Activated CD4-positive, alpha-beta T cell treated with anti-CD3 and anti-CD28 coated beads for 36 hours (primary cell): Measurements from ENCODE around the gene KHDC4. TPM values are rescaled to one million over a fixed set of nuclear protein-coding genes. Genes with fewer than 3 reads are reported as not detected.
A peak's percentile ranks its signal among the peaks of the same experiment; 100 is the strongest.

ENCODE experiments used
- ATAC-seq: fragments of 200-7000 bp; cut with Tn5 transposase; one replicate; pipeline ENCODE4 v1.10.0; 2021; ENCODE audit warnings: mild to moderate bottlenecking, moderate library complexity
- CTCF ChIA-PET: fragments of 350-600 bp; sonication (Branson Sonifier 250); formaldehyde crosslinking; loops from one replicate; lab custom pipeline; 2021; ENCODE audit warnings: antibody characterized with exemption; lab: Charles Lee
- POLR2A ChIA-PET: fragments of 350-600 bp; sonication (Branson Sonifier 250); formaldehyde crosslinking; loops from one replicate; lab custom pipeline; 2021; ENCODE audit warnings: antibody characterized with exemption, inconsistent platforms; lab: Charles Lee
- DNase-seq: peaks from one replicate; pipeline ENCODE4 v3.0.0-alpha.2; 2020
- H3K27ac Mint-ChIP-seq: one replicate; pipeline ENCODE4 v1.8.0; 2021; ENCODE audit warnings: mixed read lengths
- H3K27me3 Mint-ChIP-seq: one replicate; pipeline ENCODE4 v1.8.0; 2021; ENCODE audit warnings: mixed read lengths
- H3K36me3 Mint-ChIP-seq: one replicate; pipeline ENCODE4 v1.8.0; 2021; ENCODE audit warnings: low read depth, mixed read lengths
- H3K4me1 Mint-ChIP-seq: one replicate; pipeline ENCODE4 v1.8.0; 2021; ENCODE audit warnings: mixed read lengths
- H3K4me3 Mint-ChIP-seq: one replicate; pipeline ENCODE4 v1.8.0; 2021; ENCODE audit warnings: mild to moderate bottlenecking, moderate library complexity, mixed read lengths
- H3K9me3 Mint-ChIP-seq: one replicate; pipeline ENCODE4 v1.8.0; 2021; ENCODE audit warnings: low read depth, mixed read lengths
- intact Hi-C, 2 experiments: fragments of 100-400 bp; cut with DNase I in 1 of 2; cut with micrococcal nuclease in 1 of 2; formaldehyde crosslinking; loops; one replicate each; pipeline versions ENCODE4 v1.14.2 to v1.15.1; 2022 to 2024; cut with DNase I, micrococcal nuclease
- total RNA-seq, 2 experiments: library from RNA; stranded (reverse); gene quantifications; one replicate each; pipeline ENCODE4 v1.2.3, GENCODE V29; 2021

The KHDC4 gene
- total RNA-seq, 2 experiments from 2014 or later, result 68.7 to 97.5 TPM

- no peaks in the 10 kb centered on the region for H3K9me3 Mint-ChIP-seq
- no peak for DNase-seq
- no peak for ATAC-seq
- peak overlapping the region; percentile 51 for H3K27ac Mint-ChIP-seq
- H3K36me3 Mint-ChIP-seq, result peaks cover 61% of the 10 kb centered on the region
- no peaks in the 10 kb centered on the region for H3K4me1 Mint-ChIP-seq
- no peaks in the 10 kb centered on the region for H3K27me3 Mint-ChIP-seq
- H3K4me3 Mint-ChIP-seq, result no peak overlapping the region
- ChIA-PET POLR2A (interaction anchor here (0.6 kb wide), 1 partner anchor 14 kb away, joined by 4 read pairs; no protein-coding TSS in a partner anchor), CTCF (interaction anchor here (0.7 to 1.5 kb wide), 3 partner anchors 9 to 20 kb away, joined by 3 to 5 read pairs (median 3); no protein-coding TSS in a partner anchor)
- intact Hi-C loops, result no loop called here
These were observed 20.4 kb upstream of the KHDC4 start for GRCh38 chr1:155954645-155955044.

GRCh38 chr1:155952505-155952890 is 18.3 kb upstream of the KHDC4 start:
- Mint-ChIP-seq H3K36me3 (peaks cover 58% of the 10 kb centered on the region), H3K4me3 (no peak overlapping the region), H3K27ac (peak overlapping the region; percentile 53), H3K27me3 (no peaks in the 10 kb centered on the region), H3K9me3 (no peaks in the 10 kb centered on the region), H3K4me1 (peaks cover 4% of the 10 kb centered on the region)
- intact Hi-C loops, result no loop called here
- DNase-seq (no peak), ATAC-seq (no peak)
- CTCF ChIA-PET, result interaction anchor here (0.7 kb wide), 1 partner anchor 81 kb away, joined by 3 read pairs; no protein-coding TSS in a partner anchor
- POLR2A ChIA-PET, result no interaction called here

- intact Hi-C loops, result no loop called here
These were observed 17.7 kb upstream of the KHDC4 start for GRCh38 chr1:155951753-155952504.

GRCh38 chr1:155950829-155951228 is 16.6 kb upstream of the KHDC4 start:
- DNase-seq (no peak), ATAC-seq (no peak)
- Mint-ChIP-seq H3K36me3 (peaks cover 65% of the 10 kb centered on the region), H3K4me3 (no peak overlapping the region), H3K27ac (no peak overlapping the region), H3K27me3 (no peaks in the 10 kb centered on the region), H3K9me3 (no peaks in the 10 kb centered on the region), H3K4me1 (peaks cover 20% of the 10 kb centered on the region)
- ChIA-PET POLR2A (no interaction called here), CTCF (interaction anchor here (0.5 to 1.7 kb wide), 2 partner anchors 13 to 207 kb away, joined by 5 read pairs; no protein-coding TSS in a partner anchor)
- intact Hi-C loops, result no loop called here

More at GRCh38 chr1:155951753-155952504, 17.7 kb upstream of the KHDC4 start:
- ATAC-seq (no peak), DNase-seq (no peak)
- Mint-ChIP-seq H3K4me1 (peaks cover 9% of the 10 kb centered on the region), H3K27me3 (no peaks in the 10 kb centered on the region), H3K4me3 (no peak overlapping the region), H3K27ac (peak overlapping the region; percentile 53), H3K36me3 (peaks cover 56% of the 10 kb centered on the region), H3K9me3 (no peaks in the 10 kb centered on the region)
- ChIA-PET CTCF (interaction anchor here (0.7 to 1.7 kb wide), 2 partner anchors 14 to 80 kb away, joined by 3 to 5 read pairs; no protein-coding TSS in a partner anchor), POLR2A (interaction anchor here (0.6 kb wide), 1 partner anchor 162 kb away, joined by 3 read pairs; no protein-coding TSS in a partner anchor)

- ChIA-PET POLR2A (no interaction called here), CTCF (interaction anchor here (0.9 to 2.5 kb wide), 4 partner anchors 9 to 42 kb away, joined by 3 to 10 read pairs (median 4); partner anchors contain the start of gene ARHGEF2)
- intact Hi-C loops, result loop anchor here (2.0 kb wide), 2 partner anchors 29 to 105 kb away; partner anchors contain the start of gene UBQLN4 (in 1 of the 2)
- DNase-seq (no peak), ATAC-seq (no peak)
- Mint-ChIP-seq H3K36me3 (peaks cover 61% of the 10 kb centered on the region), H3K27ac (peak overlapping the region; percentile 38), H3K9me3 (no peaks in the 10 kb centered on the region), H3K27me3 (no peaks in the 10 kb centered on the region), H3K4me3 (no peak overlapping the region), H3K4me1 (peaks cover 43% of the 10 kb centered on the region)
These were observed 13.5 kb upstream of the KHDC4 start for GRCh38 chr1:155947741-155948140.

GRCh38 chr1:155947292-155947691 is 13.1 kb upstream of the KHDC4 start:
- Mint-ChIP-seq H3K9me3 (no peaks in the 10 kb centered on the region), H3K4me1 (peaks cover 44% of the 10 kb centered on the region), H3K27me3 (no peaks in the 10 kb centered on the region), H3K4me3 (peak overlapping the region; percentile 58), H3K27ac (peak overlapping the region; percentile 96), H3K36me3 (peaks cover 57% of the 10 kb centered on the region)
- no peak for DNase-seq
- intact Hi-C loops, result loop anchor here (2.0 kb wide), 2 partner anchors 30 to 106 kb away; partner anchors contain the start of gene UBQLN4 (in 1 of the 2)
- CTCF ChIA-PET, result interaction anchor here (0.9 to 2.5 kb wide), 3 partner anchors 8 to 31 kb away, joined by 3 to 10 read pairs (median 5); partner anchors contain the start of gene ARHGEF2
- POLR2A ChIA-PET, result no interaction called here
- ATAC-seq, result no peak

GRCh38 chr1:155946633-155947219 is 12.5 kb upstream of the KHDC4 start:
- intact Hi-C loops, result loop anchor here (1.0 to 2.0 kb wide), 5 partner anchors 12 to 106 kb away; partner anchors contain the start of genes KHDC4 (in 2 of the 2), RIT1 (in 1 of the 2) and UBQLN4 (in 1 of the 2)
- Mint-ChIP-seq H3K9me3 (no peaks in the 10 kb centered on the region), H3K36me3 (peaks cover 52% of the 10 kb centered on the region), H3K4me1 (peaks cover 50% of the 10 kb centered on the region), H3K4me3 (peak overlapping the region; percentile 58), H3K27ac (peak overlapping the region; percentile 96), H3K27me3 (no peaks in the 10 kb centered on the region)
- ChIA-PET CTCF (interaction anchor here (0.6 to 1.5 kb wide), 11 partner anchors 9 to 189 kb away, joined by 3 to 8 read pairs (median 4); partner anchors contain the start of genes ARHGEF2 and KHDC4), POLR2A (interaction anchor here (0.6 to 1.7 kb wide), 6 partner anchors 9 to 336 kb away, joined by 3 to 20 read pairs (median 5); partner anchors contain the start of genes ARHGEF2, KHDC4 and SMG5)
- ATAC-seq, result peak; percentile 13
- DNase-seq, result no peak

GRCh38 chr1:155944444-155944799 is 10.2 kb upstream of the KHDC4 start:
- no peak for ATAC-seq
- Mint-ChIP-seq H3K27ac (peak overlapping the region; percentile 96), H3K9me3 (no peaks in the 10 kb centered on the region), H3K27me3 (no peaks in the 10 kb centered on the region), H3K4me3 (no peak overlapping the region), H3K4me1 (peaks cover 72% of the 10 kb centered on the region), H3K36me3 (peaks cover 38% of the 10 kb centered on the region)
- POLR2A ChIA-PET, result no interaction called here
- CTCF ChIA-PET, result interaction anchor here (0.5 to 3.0 kb wide), 5 partner anchors 11 to 1136 kb away, joined by 3 to 18 read pairs (median 4); partner anchors contain the start of gene KHDC4
- intact Hi-C loops, result no loop called here
- DNase-seq, result no peak

- Mint-ChIP-seq H3K9me3 (no peaks in the 10 kb centered on the region), H3K36me3 (peaks cover 29% of the 10 kb centered on the region), H3K4me3 (no peak overlapping the region), H3K4me1 (peaks cover 78% of the 10 kb centered on the region), H3K27ac (peak overlapping the region; percentile 92), H3K27me3 (no peaks in the 10 kb centered on the region)
- ATAC-seq, result no peak
- ChIA-PET POLR2A (interaction anchor here (0.6 to 1.0 kb wide), 2 partner anchors 36 to 268 kb away, joined by 3 read pairs; partner anchors contain the start of gene ARHGEF2), CTCF (interaction anchor here (0.5 to 3.0 kb wide), 5 partner anchors 9 to 50 kb away, joined by 3 to 18 read pairs (median 4); partner anchors contain the start of gene KHDC4)
- intact Hi-C loops, result no loop called here
- peak; percentile 22 for DNase-seq
These were observed 8.4 kb upstream of the KHDC4 start for GRCh38 chr1:155942578-155943141.

- Mint-ChIP-seq H3K27ac (peak overlapping the region; percentile 92), H3K9me3 (no peaks in the 10 kb centered on the region), H3K4me3 (no peak overlapping the region), H3K36me3 (peaks cover 24% of the 10 kb centered on the region), H3K27me3 (no peaks in the 10 kb centered on the region), H3K4me1 (peaks cover 73% of the 10 kb centered on the region)
- ATAC-seq, result no peak
- ChIA-PET POLR2A (interaction anchor here (0.6 to 1.0 kb wide), 2 partner anchors 37 to 267 kb away, joined by 3 read pairs; partner anchors contain the start of gene ARHGEF2), CTCF (interaction anchor here (0.7 to 1.3 kb wide), 2 partner anchors 30 to 48 kb away, joined by 4 read pairs; no protein-coding TSS in a partner anchor)
- DNase-seq, result no peak
- intact Hi-C loops, result no loop called here
These were observed 7.8 kb upstream of the KHDC4 start for GRCh38 chr1:155941845-155942531.
